ENCODE results near the gene ASAP3.
"Not testable (repeated sequence)": the region's sequence is repeated elsewhere in the genome, so short reads cannot be mapped to it uniquely, and the experiment has no call there.

Gene ASAP3

DNA sequence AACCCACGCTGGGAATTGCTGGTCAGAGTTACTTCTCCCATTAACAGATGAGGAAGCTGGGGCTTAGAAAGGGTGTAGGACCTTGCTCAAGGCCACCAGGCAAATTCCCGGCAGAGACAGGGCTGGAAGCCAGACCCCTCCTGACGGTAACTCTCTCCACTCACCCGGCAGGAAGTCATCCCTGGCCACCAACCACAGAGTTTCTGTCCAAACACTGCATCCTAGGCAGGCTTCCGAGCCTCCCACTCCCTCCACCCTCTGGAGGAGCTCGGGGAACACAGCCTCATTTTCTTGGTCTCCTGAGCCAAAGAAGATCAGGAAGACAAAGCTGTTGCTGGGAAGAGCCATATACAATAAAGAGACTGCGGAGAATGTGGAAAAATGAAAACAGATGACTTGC is 89.3 kb downstream of the ASAP3 start:
- DNase-seq (ENCODE audit: low spot score), result no peak

GRCh38 chr1:23394181-23394580 is 89.8 kb downstream of the ASAP3 start:
- DNase-seq (ENCODE audit: low spot score), result peak; percentile 55

DNA sequence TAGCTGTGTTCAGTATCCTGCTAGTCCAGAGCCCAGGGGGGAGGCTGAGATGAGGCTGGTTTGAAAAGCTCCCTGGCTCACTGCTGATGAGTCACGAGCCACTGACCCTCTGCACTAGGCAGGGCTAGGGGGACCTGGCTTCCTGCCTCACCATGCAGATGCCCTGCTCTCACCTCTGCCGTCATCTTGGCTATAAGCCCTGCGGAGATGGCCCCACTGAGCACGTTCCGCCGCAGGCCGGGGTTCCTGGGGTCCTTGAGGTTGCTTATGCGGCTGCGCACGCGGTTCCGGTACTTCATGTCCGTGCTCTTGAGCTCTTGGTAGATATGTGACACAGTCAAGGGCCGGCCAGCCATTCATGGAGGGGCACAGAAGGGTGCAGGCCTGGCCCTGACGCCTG is 90.3 kb downstream of the ASAP3 start:
- DNase-seq (ENCODE audit: low spot score), result peak; percentile 73

DNA sequence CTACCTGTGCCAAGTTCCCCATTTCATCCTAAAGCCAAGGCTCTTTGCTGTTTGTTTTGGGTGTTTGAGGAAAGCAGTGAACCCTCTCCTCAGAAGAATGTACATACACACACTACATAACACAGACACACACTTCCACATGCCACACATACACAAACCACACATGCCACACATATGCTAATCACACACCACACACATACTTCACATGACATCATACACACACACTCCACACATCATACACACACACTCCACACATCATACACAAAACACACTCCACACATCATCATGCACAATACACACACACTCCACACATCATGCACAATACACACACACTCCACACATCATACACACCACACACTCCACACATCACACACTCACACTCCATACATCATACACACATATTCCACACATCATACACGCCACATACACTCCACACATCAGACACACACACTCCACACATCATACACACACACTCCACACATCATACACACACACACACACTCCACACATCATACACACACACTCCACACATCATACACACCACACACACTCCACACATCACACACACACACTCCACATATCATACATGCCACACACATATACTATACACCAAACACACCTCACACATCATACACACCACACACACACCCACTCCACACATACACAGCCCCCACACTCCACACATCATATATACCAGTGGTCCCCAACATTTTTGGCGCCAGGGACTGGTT is 91.7 kb downstream of the ASAP3 start:
- DNase-seq (ENCODE audit: low spot score), result no peak

GRCh38 chr1:23389837-23390321 is 94.1 kb downstream of the ASAP3 start:
- DNase-seq (ENCODE audit: low spot score), result no peak

- no peak for DNase-seq (ENCODE audit: low spot score)
Measured at GRCh38 chr1:23387494-23387893, 96.5 kb downstream of the ASAP3 start.

DNA sequence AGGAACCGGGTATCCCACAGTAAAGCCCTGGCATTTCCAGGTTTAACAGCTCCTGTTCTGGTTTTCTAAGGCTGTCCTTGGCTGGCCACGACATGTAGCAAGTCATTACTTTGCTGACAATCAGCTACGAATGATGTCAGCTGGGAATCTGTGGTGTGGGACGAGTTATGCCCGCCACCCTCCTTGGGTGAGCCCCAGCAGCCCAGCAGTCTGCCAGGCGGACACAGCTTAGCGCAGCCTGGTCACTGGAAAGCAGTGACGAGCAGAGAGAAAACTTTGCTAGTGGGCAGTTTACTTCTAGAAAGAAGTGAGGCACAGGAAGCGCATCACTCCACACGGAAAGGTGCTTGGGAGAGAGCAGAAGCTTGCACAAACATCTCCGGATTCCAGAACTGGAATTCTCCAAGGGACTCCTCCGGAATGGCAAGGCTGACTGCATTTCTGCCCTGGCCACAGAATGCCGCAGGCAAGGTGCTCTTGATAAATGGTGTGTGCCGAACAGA is 98.8 kb downstream of the ASAP3 start:
- DNase-seq (ENCODE audit: low spot score), result peak; percentile 45

- DNase-seq (ENCODE audit: low spot score), result peak; percentile 77
Measured at GRCh38 chr1:23384312-23385058, 99.5 kb downstream of the ASAP3 start.

DNA sequence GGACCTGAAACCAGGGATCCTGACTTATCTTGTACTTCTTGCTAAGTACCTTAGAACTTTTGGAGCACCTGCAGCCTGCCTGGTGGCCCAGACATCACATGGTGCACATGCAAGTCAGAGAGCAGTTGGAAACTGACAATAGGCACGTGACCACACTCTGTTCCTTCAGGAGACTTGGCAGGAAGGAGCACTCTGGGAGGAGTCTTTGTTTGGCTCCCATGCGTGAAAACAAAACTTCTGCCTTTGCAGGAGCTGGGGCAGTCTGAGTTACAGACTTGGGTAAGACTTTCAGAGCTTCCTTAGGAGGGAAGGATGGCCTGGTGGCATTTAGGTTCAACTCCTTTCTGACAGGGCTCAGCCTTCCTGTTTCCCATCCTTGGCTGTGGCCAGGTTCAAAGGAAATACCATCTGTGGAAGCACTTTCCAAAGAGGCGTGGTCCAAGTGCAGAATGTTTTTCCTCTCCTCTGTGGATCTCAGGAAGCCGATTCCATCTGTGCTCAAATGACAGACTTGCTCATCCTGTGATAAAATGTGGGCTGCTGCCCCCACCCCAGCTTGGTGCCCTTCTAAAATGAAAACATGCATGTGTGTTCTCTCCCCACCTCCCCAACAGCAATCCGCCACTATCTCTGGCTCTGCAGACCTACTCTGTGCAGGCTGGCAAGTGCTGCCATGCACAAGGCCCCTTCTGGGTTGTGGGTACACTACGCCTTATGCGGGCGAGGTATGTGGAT is 100.2 kb downstream of the ASAP3 start:
- no peak for DNase-seq (ENCODE audit: low spot score)

DNA sequence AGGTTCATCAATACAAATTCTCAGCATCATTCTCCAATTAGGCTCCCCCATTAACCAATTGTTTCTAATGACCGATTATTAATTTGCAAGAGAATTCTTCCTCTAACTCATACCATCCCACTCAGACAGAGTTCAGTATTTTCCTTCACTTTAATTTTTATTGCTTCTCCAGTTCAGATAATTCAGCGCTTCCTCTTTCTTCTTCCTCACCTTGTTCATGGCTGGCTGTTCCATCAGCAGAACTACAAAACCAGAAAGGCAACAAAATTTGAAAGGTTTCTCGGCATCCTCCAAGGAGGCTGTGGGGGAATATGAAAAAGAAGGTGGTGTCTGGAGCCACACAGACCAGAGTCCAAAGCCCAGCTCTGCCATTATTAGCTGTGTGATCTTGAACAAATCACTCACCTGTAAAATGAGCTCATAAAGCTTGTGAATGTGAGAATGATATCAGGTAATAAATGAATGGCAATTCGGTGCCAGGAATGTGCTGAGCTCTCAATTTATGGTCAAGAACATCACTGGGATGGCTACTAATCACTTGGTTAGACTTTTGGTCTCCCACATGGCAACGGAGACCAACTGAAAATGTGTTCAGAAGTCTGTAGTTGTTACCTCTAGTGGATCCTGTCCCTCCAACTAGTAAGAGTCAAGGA is 102.6 kb downstream of the ASAP3 start:
- no peak for DNase-seq (ENCODE audit: low spot score)

- no peak for DNase-seq (ENCODE audit: low spot score)
Measured at GRCh38 chr1:23380719-23381118, 103.3 kb downstream of the ASAP3 start.

- DNase-seq (ENCODE audit: low spot score), result not testable (repeated sequence)
Measured at GRCh38 chr1:23380236-23380635, 103.7 kb downstream of the ASAP3 start.

Data from kidney tubule cell (primary cell).